Pancreas (tissue), 10 donors: Measurements from ENCODE around the gene MARCKS. TPM values are rescaled to one million over a fixed set of nuclear protein-coding genes. Genes with fewer than 3 reads are reported as not detected.

Experiments used
- ATAC-seq, 4 donors: fragments of 200-7000 bp; cut with Tn5 transposase; one replicate each; pipeline versions ENCODE4 v1.8.0 to v1.9.1; 2020; ENCODE audit warnings: mild to moderate bottlenecking in 4 of 4, moderate library complexity in 4 of 4
- DNase-seq, 6 donors: peaks; one replicate each; pipeline ENCODE4 v3.0.0-alpha.2; 2020
- FAIRE-seq: peaks from 2 replicates; lab custom pipeline; 2012; peaks lifted over from hg19 to GRCh38; lab: Jason Lieb, UNC
- H3K27ac ChIP-seq, 4 donors: fragments of 200-600 bp; sonication (generic); 1 replicate in 3 of 4; 2 replicates in 1 of 4; pipeline versions ENCODE4 v1.5.0 to v1.8.0; 2020
- H3K27me3 ChIP-seq, 4 donors: fragments of 200-600 bp; one replicate each; pipeline ENCODE4 v1.8.0; 2021
- H3K36me3 ChIP-seq, 3 donors: fragments of 200-600 bp; sonication (generic) in 1 of 3; one replicate each; pipeline versions ENCODE4 v1.5.0 to v1.8.0; 2020 to 2021
- H3K4me1 ChIP-seq, 3 donors: fragments of 200-600 bp; one replicate each; pipeline ENCODE4 v1.8.0; 2021
- H3K4me3 ChIP-seq, 4 donors: fragments of 200-600 bp; sonication (generic) in 2 of 4; one replicate each; pipeline versions ENCODE4 v1.5.0 to v1.8.0; 2020 to 2021
- H3K9me3 ChIP-seq, 4 donors: fragments of 200-600 bp; one replicate each; pipeline ENCODE4 v1.8.0; 2021
- WGBS, 2 donors: extraction: QIAGEN DNeasy Blood & Tissue Kit; methylation state at CpG; one replicate each; pipeline ENCODE4 v1.1.7; 2013; 5-methylcytosine and 5-hydroxymethylcytosine counted together
- intact Hi-C, 3 donors: fragments of 100-400 bp; cut with DNase I; formaldehyde crosslinking; loops; one replicate each; pipeline versions ENCODE4 v1.11.1 to v1.14.2; 2022
- polyA plus RNA-seq, 2 donors: library from polyadenylated mRNA; stranded (reverse); fragments of 200-250 nt; gene quantifications; one replicate each; pipeline ENCODE4 v1.2.3, GENCODE V29; 2013
- total RNA-seq, 6 donors: library from RNA; stranded (reverse); fragmentation: NEBNext Ultra II Directional in 4 of 6; extraction: Animal tissue kit (Norgen Biotek cat#: 25700) in 4 of 6; gene quantifications; one replicate each; pipeline versions ENCODE4 v1.2.1 to v1.2.4, GENCODE V29; 2021 to 2023
- TF ChIP-seq, protein P1 (sequence below), 4 donors: fragments of 200-600 bp; sonication (generic) in 3 of 4; IDR thresholded peaks; one replicate each; pipeline versions ENCODE4 v1.5.0 to v1.8.0; 2021; ENCODE audit warnings: antibody characterized with exemption in 4 of 4
- donor health status: healthy with polysubstance abuse.
- donor health status: DM: no; HTN: no; CAD: no; lungs with moderate emphysema.
- donor health status: DM: no; HTN: no; CAD: no.
- donor health status: control.
- donor health status: control.
- donor health status: Bipolar disorder and iron deficiency.
- donor health status: DM: yes; HTN: yes; CAD: no.
- donor health status: DM: no; HTN: no; CAD: no.
- donor health status: DM: no; HTN: no; CAD: no.
- donor health status: DM: yes; HTN: yes; CAD: no.

MARCKS gene
- total and polyA plus RNA-seq, 8 donors: 14.0 to 118 (median 51.8) TPM

DNA sequence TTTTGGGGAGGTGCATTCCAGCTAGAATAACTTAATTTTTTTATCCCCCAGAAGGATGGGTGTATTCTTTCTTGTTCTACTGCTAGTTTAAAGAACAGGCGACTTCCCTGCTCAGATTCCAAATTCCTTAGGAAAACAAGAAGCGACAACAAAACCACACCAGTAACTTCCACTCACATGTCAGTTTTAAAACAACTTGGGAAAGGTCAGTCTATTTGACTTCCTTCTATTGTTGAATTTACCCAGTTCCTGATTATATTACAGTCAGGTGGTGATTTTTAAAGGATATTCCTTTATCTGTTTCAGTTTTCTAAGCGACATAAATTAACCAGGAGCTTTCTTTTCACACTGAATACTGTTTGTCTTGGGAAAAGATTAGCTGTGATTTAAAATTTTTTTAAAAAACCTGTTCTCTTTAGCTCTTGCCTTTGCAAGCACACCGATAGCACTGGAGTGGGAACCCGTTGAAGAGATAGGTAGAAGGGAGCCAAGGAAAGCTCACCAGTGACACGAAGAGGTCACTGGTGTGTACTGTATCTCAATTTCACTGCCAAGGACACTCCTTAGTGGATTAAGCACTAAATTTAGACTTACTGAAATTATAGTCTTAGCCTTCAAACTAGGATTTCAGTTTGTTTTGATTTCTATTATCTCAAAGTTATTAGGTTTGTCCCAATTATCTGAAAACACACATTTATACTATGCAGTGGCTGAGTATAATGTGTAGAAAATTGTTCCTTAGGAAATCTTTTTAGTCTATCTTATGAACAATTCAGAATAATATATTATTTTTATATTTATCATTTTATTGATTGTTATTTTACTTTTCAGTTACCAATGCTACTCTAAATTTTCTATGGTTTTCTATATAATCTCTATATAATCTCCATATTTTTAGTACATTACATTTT, 22.3 kb downstream of the MARCKS start:
- FAIRE-seq: peak; percentile 94
- DNase-seq: peak in 3 of 6 donors; percentile 58 to 70 (median 68)
- Histone ChIP-seq H3K9me3 (no peaks in the 10 kb centered on the region), H3K36me3 (no peaks in the 10 kb centered on the region), H3K4me1 (peaks cover 0 to 7% (median 4%) of the 10 kb centered on the region in 3 donors), H3K27me3 (no peaks in the 10 kb centered on the region), H3K27ac (peak overlapping the region in 2 of 4 donors; percentile 29 to 45), H3K4me3 (peak overlapping the region in 1 of 4 donors; percentile 27)
- TF ChIP-seq, protein P1, sequence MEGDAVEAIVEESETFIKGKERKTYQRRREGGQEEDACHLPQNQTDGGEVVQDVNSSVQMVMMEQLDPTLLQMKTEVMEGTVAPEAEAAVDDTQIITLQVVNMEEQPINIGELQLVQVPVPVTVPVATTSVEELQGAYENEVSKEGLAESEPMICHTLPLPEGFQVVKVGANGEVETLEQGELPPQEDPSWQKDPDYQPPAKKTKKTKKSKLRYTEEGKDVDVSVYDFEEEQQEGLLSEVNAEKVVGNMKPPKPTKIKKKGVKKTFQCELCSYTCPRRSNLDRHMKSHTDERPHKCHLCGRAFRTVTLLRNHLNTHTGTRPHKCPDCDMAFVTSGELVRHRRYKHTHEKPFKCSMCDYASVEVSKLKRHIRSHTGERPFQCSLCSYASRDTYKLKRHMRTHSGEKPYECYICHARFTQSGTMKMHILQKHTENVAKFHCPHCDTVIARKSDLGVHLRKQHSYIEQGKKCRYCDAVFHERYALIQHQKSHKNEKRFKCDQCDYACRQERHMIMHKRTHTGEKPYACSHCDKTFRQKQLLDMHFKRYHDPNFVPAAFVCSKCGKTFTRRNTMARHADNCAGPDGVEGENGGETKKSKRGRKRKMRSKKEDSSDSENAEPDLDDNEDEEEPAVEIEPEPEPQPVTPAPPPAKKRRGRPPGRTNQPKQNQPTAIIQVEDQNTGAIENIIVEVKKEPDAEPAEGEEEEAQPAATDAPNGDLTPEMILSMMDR (IDR thresholded peaks at IDR 0.05): peak; percentile 35 to 64 (median 58)
- intact Hi-C loops: loop anchor here in 1 of 3 donors (10.0 kb wide), 1 partner anchor 1105 kb away; no protein-coding TSS in a partner anchor
- 8 to 11% methylated on average over 6 of the region's 6 CpGs for WGBS, 2 donors
- peak; percentile 99 to 100 (median 100) for ATAC-seq

DNA sequence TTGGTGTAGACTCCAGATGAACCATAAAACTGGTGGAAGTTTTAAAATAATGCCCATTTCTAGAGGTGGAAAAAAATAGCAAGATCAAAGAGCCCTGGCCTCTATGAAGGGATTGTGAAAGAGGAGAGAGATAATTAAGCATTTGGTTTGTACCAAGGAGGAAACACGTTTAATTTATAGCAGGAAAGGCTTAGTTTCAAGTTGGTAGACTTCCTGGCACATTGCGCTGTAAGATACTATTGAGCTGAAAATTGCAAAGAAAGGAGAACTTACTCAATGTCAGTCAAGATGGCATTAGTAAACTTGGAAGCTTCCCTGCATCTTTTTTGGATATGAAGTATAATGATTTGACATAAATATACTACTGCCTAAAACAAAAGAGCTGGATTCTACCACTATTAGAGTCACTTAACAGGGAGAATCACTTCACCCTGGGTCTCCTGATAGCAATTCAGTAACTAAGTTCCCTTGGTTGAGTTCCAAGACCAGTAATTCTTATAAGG, 24.4 kb downstream of the MARCKS start:
- FAIRE-seq: no peak
- Histone ChIP-seq H3K27ac (no peak overlapping the region), H3K4me1 (peaks cover 0 to 7% (median 4%) of the 10 kb centered on the region in 3 donors), H3K27me3 (no peaks in the 10 kb centered on the region), H3K9me3 (no peaks in the 10 kb centered on the region), H3K4me3 (no peak overlapping the region), H3K36me3 (no peaks in the 10 kb centered on the region)
- intact Hi-C loops: loop anchor here in 1 of 3 donors (10.0 kb wide), 1 partner anchor 1107 kb away; no protein-coding TSS in a partner anchor
- 45 to 49% methylated on average over 2 of the region's 2 CpGs for WGBS, 2 donors
- no peak for ATAC-seq
- TF ChIP-seq, protein P1 (IDR thresholded peaks at IDR 0.05): no peak
- DNase-seq: no peak

DNA sequence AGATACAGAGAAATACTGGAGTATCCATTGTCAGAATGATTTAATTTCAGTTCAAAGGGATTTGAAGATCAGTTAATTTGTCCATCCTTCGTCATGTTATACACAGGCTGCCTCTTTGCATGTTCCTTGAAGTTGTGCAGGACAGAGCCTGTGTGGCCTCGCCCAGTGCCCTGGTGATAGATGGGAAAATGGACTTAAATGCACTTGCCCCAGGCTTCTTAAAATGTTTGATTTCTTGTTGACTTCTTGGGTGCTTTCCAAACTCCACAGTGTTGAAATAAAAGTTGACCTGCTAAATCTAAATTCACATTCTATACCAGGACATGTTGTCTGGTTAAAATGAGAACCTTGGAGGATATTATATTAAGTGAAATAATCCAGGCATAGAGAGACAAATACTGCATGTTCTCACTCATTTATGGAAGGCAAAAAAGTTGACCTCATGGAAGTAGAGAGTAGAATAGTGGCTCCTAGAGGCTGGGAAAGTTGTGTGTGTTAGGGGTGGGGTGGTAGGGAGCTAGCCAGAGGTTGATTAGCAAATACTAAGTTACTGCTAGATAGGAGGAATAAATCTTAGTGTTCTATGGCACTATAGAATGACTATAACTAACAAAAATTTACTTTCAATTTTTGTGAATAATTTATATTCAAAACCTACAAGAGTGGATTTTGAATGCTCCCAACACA, 25.3 kb downstream of the MARCKS start:
- Histone ChIP-seq H3K27me3 (no peaks in the 10 kb centered on the region), H3K27ac (no peak overlapping the region), H3K4me3 (no peak overlapping the region), H3K9me3 (no peaks in the 10 kb centered on the region), H3K36me3 (no peaks in the 10 kb centered on the region), H3K4me1 (peaks cover 0 to 7% (median 4%) of the 10 kb centered on the region in 3 donors)
- intact Hi-C loops: loop anchor here in 1 of 3 donors (10.0 kb wide), 1 partner anchor 1108 kb away; no protein-coding TSS in a partner anchor
- 78 to 80% methylated on average over 2 of the region's 2 CpGs for WGBS, 2 donors
- ATAC-seq: no peak
- TF ChIP-seq, protein P1 (IDR thresholded peaks at IDR 0.05): no peak
- FAIRE-seq: no peak
- DNase-seq: no peak

DNA sequence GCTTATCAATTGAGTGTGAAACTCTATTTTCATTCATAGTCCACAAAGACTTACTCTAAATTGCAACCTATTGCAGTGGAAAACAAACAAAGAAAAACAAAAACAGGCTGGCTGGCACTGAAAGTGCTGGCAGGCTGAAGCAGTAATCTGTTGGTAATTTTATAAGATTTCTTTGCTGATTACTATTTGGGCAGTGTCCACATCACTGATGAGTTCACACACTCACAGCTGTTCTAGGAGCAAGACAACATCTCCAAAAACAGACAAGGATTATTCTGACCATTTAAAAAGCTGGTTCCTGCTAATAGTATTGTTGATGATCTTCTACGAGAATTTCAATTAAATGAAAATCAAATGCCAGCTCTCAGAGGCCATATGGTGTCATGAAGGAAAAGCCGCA, 26.9 kb downstream of the MARCKS start:
- TF ChIP-seq, protein P1 (IDR thresholded peaks at IDR 0.05): no peak
- no peaks in the 10 kb centered on the region for H3K27me3 ChIP-seq
- WGBS, 2 donors: 81 to 84% methylated on average over 2 of the region's 2 CpGs
- H3K9me3 ChIP-seq: no peaks in the 10 kb centered on the region
- intact Hi-C loops: loop anchor here in 1 of 3 donors (10.0 kb wide), 1 partner anchor 1109 kb away; no protein-coding TSS in a partner anchor
- no peaks in the 10 kb centered on the region for H3K36me3 ChIP-seq
- peaks cover 0 to 4% (median 4%) of the 10 kb centered on the region in 3 donors for H3K4me1 ChIP-seq
- FAIRE-seq: no peak
- ATAC-seq: no peak
- no peak overlapping the region for H3K4me3 ChIP-seq
- DNase-seq: no peak
- no peak overlapping the region for H3K27ac ChIP-seq
